HL-60 (cell line): ENCODE measurements around the gene MFSD6.

Experiments
- CTCF ChIP-seq: IDR thresholded peaks from one replicate; pipeline ENCODE4 v1.5.1; 2011; ENCODE audit warnings: low read length, control low read depth, inconsistent platforms; ENCODE audit not compliant: insufficient read depth
- GABPA ChIP-seq: IDR thresholded peaks from 2 replicates; pipeline ENCODE4 v1.6.1; 2012; ENCODE audit warnings: low read depth
- POLR2AphosphoS5 ChIP-seq: IDR thresholded peaks from 2 replicates; pipeline ENCODE4 v1.6.1; 2012; ENCODE audit warnings: low read depth
- REST ChIP-seq: IDR thresholded peaks from 2 replicates; pipeline ENCODE4 v1.6.1; 2012; ENCODE audit warnings: low read depth; ENCODE audit not compliant: insufficient replicate concordance
- SPI1 ChIP-seq: IDR thresholded peaks from 2 replicates; pipeline ENCODE4 v1.6.1; 2012; ENCODE audit warnings: low read depth, mild to moderate bottlenecking, borderline replicate concordance

- TF ChIP-seq CTCF (no peak), REST (no peak), GABPA (no peak), POLR2AphosphoS5 (no peak), SPI1 (no peak)
These were observed 7.1 kb downstream of the MFSD6 start for GRCh38 chr2:190415251-190415650.
